ENCODE results near the gene BATF3. TPM values are rescaled to one million over a fixed set of nuclear protein-coding genes. Genes with fewer than 3 reads are reported as not detected.

Gene BATF3
- polyA plus RNA-seq, 2 of the 4 experiments (the other 2 are of a cell fraction), result 6.4 to 8.9 TPM

DNA sequence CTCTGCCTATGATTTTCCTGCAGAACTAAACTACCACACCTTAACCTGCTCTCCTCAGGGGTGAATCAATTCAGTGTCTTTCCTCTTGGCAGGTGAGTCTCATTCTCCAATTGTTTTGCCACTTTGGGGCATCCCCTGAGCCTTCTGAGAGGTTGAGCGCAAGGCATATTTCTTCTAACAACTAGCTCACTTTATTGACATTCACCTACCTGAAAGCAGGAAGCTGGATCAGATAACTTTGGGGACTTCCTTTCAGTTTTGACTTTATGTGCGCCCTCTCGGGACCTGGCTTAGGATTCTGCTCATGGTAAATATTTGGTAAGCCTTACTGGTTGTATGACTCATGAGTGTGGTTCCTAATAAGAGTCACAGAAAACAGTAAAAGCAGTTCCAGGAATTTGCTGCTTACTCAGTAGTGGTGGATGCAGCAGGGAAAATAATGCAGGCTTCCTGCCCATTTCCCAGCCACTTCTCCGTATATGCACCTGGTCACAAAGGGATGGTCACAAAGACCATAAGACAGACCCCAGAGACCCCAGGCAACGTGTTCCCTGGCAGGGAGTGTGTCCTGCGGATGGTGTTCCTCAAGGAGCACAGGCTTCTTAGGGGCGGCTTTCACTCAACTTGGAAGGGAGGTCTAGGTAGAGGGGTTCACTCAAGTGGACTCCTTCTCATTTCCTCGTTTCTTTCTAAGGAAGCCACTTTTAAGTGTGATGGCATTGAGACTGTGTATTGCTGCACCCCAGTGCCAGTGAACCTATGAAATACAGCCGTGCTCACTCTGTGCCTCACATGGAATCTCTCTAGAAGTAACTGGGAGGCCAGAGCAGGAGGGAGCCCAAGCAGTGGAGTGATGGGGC, 22.0 kb upstream of the BATF3 start (continued):
- TF ChIP-seq MAZ (IDR thresholded peaks at IDR 0.05; ENCODE audit: borderline replicate concordance, low read depth, low read length) (no peak), HEYL (CRISPR knock-in tag; IDR thresholded peaks at IDR 0.05) (no peak), NFE2L2 (conservative IDR thresholded peaks at IDR 0.05; ENCODE audit: low read length) (no peak), RARB (CRISPR knock-in tag; IDR thresholded peaks at IDR 0.05) (no peak), EHF (CRISPR knock-in tag; IDR thresholded peaks at IDR 0.05) (no peak), ESRRA (IDR thresholded peaks at IDR 0.05; ENCODE audit: borderline replicate concordance, low read length) (no peak), CBX2 (IDR thresholded peaks at IDR 0.05; ENCODE audit: borderline replicate concordance, low read depth) (no peak), SMC3 (IDR thresholded peaks at IDR 0.05) (0 out of 3 replicates have a peak, but pooled peaks have one; percentile 11), CHD4 (IDR thresholded peaks at IDR 0.05; ENCODE audit: borderline replicate concordance) (no peak), ZNF302 (CRISPR knock-in tag; IDR thresholded peaks at IDR 0.05) (no peak)
- TF ChIP-seq, protein P1, sequence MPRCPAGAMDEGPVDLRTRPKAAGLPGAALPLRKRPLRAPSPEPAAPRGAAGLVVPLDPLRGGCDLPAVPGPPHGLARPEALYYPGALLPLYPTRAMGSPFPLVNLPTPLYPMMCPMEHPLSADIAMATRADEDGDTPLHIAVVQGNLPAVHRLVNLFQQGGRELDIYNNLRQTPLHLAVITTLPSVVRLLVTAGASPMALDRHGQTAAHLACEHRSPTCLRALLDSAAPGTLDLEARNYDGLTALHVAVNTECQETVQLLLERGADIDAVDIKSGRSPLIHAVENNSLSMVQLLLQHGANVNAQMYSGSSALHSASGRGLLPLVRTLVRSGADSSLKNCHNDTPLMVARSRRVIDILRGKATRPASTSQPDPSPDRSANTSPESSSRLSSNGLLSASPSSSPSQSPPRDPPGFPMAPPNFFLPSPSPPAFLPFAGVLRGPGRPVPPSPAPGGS (IDR thresholded peaks at IDR 0.05), result no peak
- TF ChIP-seq, protein P2, sequence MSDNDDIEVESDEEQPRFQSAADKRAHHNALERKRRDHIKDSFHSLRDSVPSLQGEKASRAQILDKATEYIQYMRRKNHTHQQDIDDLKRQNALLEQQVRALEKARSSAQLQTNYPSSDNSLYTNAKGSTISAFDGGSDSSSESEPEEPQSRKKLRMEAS (IDR thresholded peaks at IDR 0.05), result 0 out of 2 replicates have a peak, but pooled peaks have one; percentile 21

DNA sequence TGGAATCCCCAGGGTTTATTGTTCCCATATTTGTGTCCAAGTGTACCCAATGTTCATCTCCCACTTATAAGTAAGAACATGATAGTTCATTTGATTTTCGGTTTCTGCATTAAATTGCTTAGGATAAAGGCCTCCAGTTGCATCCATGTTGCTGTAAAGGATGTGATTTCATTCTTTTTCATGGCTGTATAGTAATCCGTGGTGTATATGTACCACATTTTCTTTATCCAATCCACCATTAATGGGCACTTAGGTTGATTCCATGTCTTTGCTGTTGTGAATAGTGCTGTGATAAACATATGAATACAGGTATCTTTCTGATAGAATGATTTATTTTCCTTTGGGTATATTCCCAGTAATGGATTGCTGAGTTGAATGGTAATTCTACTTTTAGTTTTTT, 20.0 kb upstream of the BATF3 start:
- no peak overlapping the region for H3K4me2 ChIP-seq
- DNase-seq (ENCODE audit: low read depth in 1 of 2, low spot score in 1 of 2) (no peak), ATAC-seq (no peak), FAIRE-seq (no peak)
- ChIA-PET POLR2A (no interaction called here), CTCF (interaction anchor here (1.3 kb wide), 1 partner anchor 18 kb away, joined by 4 read pairs; no protein-coding TSS in a partner anchor)
- TF ChIP-seq, protein P3, sequence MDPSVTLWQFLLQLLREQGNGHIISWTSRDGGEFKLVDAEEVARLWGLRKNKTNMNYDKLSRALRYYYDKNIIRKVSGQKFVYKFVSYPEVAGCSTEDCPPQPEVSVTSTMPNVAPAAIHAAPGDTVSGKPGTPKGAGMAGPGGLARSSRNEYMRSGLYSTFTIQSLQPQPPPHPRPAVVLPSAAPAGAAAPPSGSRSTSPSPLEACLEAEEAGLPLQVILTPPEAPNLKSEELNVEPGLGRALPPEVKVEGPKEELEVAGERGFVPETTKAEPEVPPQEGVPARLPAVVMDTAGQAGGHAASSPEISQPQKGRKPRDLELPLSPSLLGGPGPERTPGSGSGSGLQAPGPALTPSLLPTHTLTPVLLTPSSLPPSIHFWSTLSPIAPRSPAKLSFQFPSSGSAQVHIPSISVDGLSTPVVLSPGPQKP (IDR thresholded peaks at IDR 0.05; ENCODE audit: low read depth, low read length), result no peak
- TF ChIP-seq KDM5A (IDR thresholded peaks at IDR 0.05) (no peak), EHMT2 (IDR thresholded peaks at IDR 0.05; ENCODE audit: low read depth) (no peak), FOSL2 (IDR thresholded peaks at IDR 0.05) (no peak), FOSL2 (CRISPR knock-in tag; IDR thresholded peaks at IDR 0.05) (no peak), HOXA7 (CRISPR knock-in tag; IDR thresholded peaks at IDR 0.05) (no peak), RNF2 (IDR thresholded peaks at IDR 0.05; ENCODE audit: borderline replicate concordance, low read depth) (no peak), EHF (CRISPR knock-in tag; IDR thresholded peaks at IDR 0.05) (no peak), TFCP2L1 (CRISPR knock-in tag; IDR thresholded peaks at IDR 0.05) (no peak), CEBPB (IDR thresholded peaks at IDR 0.05) (no peak), NPAS2 (CRISPR knock-in tag; IDR thresholded peaks at IDR 0.05; ENCODE audit: borderline replicate concordance) (no peak), CHD4 (IDR thresholded peaks at IDR 0.05; ENCODE audit: borderline replicate concordance) (no peak), CBX8 (IDR thresholded peaks at IDR 0.05) (no peak)
- TF ChIP-seq, protein P4, sequence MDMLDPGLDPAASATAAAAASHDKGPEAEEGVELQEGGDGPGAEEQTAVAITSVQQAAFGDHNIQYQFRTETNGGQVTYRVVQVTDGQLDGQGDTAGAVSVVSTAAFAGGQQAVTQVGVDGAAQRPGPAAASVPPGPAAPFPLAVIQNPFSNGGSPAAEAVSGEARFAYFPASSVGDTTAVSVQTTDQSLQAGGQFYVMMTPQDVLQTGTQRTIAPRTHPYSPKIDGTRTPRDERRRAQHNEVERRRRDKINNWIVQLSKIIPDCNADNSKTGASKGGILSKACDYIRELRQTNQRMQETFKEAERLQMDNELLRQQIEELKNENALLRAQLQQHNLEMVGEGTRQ (IDR thresholded peaks at IDR 0.05), result no peak
- WGBS (ENCODE audit: missing lambda C conversion rate), result 62% methylated on average over 2 of the region's 2 CpGs
- H3K4me1 ChIP-seq, result peaks cover 24% of the 10 kb centered on the region
- H3K4me3 ChIP-seq, result no peak overlapping the region
- H3K9me3 ChIP-seq, result no peaks in the 10 kb centered on the region
- no peak overlapping the region for H3K27ac ChIP-seq
